ENCODE results near the gene PAFAH1B2.
"Not testable (repeated sequence)": the region's sequence is repeated elsewhere in the genome, so short reads cannot be mapped to it uniquely, and the experiment has no call there.

PAFAH1B2 gene, protein sequence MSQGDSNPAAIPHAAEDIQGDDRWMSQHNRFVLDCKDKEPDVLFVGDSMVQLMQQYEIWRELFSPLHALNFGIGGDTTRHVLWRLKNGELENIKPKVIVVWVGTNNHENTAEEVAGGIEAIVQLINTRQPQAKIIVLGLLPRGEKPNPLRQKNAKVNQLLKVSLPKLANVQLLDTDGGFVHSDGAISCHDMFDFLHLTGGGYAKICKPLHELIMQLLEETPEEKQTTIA

DNA sequence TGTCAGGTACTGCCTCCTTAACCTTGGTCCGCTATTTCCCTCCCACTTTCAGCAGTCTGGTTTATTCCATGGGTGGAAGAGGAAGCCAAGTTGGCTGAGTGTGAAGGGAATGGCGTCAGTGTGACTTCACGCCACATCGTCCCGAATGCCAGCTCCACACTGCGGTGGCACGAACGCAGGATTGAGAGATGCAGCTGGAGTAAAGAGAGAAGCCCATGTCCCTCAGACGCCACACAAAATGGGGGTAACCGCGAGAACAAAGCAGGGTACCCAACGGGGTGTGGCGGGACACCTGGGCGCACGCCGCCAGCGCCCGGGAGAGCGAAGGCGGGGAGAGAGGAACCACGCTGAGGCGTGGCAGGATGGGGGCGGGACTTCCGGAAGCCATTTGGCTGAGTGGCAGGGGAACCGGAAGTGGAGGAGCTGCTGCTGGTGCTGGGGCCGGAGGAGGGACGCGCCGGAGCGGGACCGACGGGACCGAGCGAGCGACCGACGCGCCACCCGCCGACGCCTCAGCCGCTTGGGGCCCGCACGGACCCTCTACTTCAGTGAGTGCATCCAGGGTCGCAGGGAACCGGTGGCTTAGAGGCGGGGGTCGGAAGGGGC, at the start of gene PAFAH1B2:
PAFAH1B2 (plus strand) TSS at position 417 of the 606 bp plus-strand sequence. CDS start 8,161 bp downstream, outside the sequence.
- FAIRE-seq = no peak

DNA sequence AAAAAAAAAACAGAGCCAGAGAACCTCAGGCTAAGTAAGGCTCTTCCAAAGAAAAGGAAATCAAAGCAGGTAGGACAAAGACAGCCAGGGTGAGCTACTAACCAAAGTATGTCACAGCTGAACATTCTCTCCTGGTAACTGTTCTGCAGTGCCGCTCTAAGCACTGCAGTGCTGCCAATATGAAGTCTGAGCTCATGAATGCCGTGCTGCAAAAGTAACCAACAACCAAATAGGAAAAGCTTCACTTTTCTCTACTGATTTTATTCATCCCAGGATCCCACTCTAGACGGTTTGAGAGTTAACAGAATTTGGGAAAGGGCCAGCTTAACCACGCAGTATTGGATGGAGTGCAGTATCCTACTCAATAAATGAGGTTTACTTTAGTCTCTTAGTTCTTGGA, 49.3 kb upstream of the PAFAH1B2 start:
- no peak for FAIRE-seq

DNA sequence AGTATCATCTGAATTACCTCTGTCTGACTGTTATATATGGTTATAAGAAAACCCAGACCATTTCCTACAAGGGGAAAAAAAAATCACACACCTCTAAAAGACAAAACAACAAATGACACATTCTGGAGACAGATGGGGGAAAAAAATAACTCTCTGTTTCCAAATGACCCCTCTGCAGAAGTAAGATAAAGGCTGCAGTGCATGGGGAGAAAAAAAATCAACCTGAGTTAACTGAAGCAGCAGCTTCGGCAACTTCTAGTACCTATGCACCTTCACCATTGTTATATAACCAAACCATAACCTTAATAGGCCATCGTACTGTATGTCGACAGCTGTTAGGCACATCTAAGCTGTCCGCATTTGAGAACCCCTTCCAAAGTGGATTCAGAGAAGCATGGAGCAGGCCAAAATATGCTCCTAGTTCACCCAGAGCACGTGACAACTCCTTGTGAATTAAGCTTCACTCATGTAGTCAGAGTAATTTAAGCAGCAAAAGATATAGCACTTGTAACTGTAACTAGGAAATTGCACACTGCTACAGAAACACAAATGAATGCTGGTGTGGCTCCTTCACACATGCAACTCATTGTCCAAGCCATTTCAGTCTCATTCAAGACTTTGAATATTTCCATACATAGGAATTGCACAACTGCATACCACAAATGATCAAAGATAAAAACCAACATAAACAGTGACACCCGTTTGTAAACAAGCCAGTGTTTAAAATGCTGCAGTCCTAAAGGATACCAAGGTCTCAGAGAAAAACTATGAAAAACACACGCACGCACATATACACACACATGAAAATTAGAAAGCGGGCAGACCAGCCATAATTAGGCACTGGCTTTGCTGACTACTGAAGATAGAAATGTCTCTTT, 48.6 kb upstream of the PAFAH1B2 start:
- FAIRE-seq = no peak

DNA sequence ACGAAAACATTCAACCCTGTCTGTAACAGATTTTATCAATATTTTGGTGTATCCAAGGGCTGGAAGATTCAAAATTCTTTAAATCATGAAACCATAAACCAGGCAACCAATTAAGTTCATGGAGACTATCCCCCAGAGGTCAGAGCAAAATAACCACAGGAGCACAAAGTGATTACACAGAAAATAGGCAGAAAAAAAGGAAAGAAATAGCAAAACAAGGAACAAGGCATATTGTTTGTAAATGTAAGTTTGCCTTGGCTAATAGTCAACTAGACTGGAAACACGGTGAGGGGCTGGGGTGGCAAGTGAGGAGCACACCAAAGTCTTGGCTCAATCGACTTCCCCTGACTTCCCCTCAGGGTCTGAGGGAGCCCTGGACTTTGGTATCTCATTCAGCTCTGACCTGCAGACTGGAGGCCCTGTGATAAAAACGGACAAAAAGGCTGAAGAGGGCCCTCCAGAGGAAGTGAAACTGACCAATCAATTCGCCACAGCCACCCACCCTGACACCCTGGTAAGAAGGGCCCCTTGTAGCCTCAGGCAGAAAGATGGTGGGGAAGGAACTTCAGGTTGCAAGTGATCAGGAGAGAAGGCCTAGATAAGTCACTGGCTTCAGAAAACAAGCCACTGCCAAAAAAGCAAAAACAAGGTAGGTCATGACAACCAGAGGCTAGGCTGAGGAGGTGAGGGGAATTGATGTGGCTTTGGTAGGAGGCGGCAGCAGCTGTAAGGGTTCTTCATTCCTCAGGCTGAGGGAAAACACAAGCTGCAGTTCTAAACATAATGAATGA, 47.7 kb upstream of the PAFAH1B2 start:
- FAIRE-seq = no peak

DNA sequence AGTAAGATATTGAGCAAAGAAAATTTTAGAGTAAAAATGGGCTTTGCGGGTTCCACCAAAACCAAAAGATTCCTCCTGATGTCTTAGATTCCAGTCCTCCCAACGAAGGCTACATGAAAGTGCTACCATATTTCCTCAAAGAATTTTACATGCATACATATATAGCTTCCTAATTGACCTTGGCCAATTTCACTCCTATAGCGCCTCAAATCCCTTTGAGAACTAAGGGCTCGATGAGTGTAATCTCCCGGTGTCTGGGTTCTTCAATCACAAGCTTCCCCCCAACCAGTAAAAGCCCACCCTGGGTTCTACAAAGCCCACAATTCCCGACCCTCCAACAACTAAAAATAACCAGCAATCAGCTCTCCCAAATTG, 47.1 kb upstream of the PAFAH1B2 start:
- FAIRE-seq = no peak

DNA sequence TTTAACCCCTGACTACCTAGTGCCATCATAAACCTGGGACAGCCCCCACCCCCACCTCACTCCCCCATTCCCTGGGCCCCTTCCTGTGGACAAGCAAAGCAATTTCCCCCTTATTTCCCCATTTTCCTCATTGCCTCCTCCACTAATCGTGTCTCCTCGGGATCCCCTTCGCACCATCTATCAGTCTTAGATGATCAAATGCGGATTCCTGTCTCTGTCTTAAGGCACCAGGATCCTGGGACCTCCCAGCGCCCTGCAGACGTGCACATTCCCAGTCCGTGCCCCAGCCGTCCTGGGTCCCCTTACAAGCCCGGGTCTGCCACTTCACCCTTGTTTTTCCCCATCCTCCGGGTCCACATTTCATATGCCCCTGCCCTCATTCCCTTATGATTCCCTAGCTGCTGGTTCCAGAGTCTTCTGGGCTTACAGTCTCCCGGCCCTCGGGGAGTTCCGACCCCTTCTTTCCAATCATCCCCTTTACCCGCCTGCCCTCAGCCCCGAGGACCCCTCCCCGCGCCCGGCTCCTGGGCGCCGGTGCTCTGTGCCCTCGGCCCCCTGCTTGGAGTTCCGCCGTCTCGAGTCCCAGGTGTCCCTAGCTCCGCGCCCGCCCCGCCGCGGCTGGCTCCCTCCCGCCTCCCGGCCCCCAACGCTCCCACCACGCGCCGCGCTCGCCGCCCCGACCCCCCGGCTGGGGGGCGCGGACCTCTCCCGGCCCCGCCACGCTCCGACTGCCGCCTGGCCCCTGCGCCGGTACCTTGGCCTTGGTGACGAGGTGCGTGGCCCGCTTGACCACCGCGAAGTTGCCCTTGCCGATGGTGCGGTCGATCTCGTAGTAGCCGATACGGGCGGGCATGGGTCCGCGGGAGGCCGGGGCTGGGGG, 46.5 kb upstream of the PAFAH1B2 start:
- FAIRE-seq = no peak

DNA sequence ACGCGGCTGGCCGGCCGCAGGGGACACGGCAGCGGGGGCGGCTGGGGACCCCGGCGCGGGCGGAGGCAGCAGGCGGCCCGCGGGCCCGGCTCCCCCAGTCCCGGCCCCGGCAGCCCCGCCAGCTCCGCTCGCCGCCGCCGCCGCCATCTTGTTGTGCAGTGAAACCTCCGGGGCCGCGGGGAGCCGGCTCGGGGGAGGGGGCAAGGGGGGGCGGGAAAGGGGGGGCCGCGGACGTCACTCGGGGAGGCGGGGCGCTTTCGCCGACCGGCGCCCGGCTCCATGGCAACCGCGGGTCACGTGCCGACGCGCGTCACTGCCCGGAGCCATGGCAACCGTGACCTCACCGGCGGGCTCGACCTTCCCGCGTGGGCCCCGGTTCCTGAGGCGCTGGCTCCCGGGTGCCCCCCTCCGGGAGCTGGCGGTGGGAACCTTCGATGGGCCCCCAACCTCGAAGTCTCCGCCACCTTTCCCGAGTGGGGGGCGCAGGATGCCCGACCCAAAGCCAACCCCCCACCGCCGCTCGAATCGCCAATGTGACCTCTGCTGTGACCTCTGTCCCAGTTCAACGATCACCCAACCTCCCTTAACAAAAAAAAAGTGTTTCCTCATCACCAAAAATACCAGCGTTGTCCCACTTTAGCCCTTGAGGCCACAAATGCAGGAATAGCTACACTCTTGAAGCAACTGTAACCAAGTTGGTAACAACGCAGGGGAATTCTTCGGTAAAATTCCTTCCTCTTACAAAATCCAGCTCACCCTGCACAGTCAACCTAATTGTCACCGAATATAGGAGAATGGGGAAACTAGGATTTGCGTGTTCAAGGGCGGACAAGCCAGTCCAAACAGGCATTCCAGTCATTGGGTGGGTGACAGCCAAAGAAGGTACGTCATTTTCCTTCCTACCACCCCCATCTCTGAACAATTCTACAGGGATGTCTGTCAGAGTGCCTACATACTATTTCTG, 45.5 kb upstream of the PAFAH1B2 start, which contains the start of gene SIK3:
SIK3 (minus strand) TSS at position 160 of the 964 bp plus-strand sequence; CDS start at position 147, 13 bp downstream.
- no peak for FAIRE-seq

DNA sequence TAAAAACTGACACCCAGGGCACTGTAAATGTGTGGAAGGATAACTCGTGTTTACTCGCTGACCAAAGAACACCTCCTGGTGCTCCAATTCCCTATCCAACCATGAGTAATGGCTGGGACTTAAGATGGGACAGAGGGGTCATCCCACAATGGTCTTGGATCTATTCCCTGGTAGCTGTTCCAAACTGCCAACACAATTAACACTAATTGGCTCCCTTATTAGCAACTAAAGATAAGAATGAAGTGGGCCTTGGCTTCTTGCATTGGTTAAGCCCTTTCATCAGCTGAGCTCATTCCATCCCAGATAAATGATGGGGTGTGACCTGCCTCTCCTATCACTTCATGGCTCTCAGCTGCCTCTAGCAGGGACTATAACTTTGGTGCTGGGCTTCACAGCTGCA, 44.4 kb upstream of the PAFAH1B2 start:
- no peak for FAIRE-seq

DNA sequence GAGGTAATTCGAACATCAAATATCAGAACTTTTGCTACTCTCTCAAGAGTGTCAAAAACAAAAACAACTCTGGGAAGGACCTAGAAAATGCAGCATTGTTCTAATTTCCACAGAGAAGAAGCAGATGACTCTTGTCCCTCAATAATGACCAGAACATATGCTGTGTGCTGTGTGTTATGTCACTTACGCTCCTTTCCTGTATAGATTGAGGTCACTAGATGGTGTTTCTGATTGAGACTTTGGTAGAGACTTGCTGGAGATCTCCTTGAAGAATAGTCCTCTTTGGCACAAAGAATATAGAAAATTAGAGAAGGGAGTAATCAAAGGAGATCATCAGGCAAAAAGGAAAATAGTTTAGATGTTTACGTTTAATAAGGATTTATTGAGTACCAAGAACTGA, 43.5 kb upstream of the PAFAH1B2 start:
- FAIRE-seq = no peak

DNA sequence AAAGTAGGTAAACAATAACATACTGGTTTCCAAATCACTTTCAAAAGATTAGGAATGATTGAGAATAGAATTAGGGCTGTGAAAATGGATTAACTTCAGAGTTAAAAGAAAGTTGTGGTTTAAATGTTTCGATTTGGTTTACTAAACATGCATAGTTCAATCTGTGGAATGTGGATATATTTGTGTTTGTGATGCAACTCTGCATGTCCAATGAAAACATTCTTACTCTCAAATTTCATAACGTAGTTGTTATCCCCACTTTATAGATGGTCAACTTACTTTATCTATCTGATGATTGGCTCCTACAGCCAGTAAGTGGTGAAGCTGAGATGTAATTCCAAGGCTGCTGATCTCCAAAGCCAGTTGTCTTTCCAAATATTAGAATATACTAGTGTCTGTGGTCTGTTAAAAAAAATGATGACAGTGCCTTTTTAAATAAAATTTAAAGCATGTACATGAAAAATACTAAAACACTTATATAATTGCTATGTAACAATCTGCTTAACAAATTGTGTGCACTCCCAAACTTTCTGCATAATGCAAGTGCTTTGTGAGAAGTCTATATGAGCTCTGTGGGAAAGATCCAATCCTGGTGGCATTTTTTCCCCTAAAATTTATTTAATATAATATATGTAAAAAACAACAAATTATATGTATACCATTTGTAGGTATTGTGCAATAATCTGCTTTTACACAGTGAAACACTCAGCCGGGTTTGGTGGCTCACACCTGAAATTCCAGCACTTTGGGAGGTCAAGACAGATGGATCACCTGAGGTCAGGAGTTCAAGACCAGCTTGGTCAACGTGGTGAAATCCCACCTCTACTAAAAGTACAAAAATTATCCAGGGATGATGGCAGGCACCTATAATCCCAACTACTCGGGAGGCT, 36.1 kb upstream of the PAFAH1B2 start:
- no peak for FAIRE-seq

DNA sequence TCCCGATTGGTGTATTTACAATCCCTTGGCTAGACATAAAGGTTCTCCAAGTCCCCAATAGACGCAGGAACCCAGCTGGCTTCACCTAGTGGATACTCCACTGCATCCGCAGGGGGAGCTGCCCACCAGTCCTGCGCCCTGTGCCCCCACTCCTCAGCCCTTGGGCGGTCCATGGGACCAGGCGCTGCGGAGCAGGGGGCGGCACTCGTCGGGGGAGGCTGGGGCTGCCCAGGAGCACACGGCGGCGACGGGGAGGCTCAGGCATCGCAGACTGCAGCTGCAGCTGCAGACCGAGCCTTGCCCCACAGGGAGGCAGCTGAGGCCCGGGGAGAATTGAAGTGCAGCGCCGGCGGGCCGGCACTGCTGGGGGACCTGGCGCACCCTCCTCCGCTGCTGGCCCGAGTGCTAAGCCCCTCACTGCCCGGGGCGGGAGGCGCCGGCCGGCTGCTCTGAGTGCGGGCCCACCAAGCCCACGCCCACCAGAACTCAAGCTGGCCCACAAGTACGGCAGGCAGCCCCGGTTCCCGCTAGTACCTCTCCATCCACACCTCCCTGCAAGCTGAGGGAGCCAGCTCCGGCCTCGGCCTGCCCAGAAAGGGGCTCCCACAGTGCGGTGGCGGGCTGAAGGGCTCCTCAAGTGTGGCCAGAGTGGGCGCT, 33.7 kb upstream of the PAFAH1B2 start:
- FAIRE-seq = no peak

DNA sequence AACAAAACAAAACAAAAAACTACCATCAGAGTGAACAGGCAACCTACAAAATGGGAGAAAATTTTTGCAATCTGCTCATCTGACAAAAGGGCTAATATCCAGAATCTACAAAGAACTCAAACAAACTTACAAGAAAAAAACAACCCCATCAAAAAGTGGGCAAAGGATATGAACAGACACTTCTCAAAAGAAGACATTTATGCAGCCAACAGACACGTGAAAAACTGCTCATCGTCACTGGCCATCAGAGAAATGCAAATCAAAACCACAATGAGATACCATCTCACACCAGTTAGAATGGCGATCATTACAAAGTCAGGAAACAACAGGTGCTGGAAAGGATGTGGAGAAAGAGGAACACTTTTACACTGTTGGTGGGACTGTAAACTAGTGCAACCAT, 31.6 kb upstream of the PAFAH1B2 start:
- FAIRE-seq = not testable (repeated sequence)

DNA sequence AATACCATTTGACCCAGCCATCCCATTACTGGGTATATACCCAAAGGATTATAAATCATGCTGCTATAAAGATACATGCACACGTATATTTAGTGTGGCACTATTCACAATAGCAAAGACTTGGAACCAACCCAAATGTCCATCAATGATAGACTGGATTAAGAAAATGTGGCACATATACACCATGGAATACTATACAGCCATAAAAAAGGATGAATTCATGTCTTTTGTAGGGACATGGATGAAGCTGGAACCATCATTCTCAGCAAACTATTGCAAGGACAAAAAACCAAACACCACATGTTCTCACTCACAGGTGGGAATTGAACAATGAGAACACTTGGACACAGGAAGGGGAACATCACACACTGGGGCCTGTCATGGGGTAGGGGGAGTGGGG, 31.1 kb upstream of the PAFAH1B2 start:
- FAIRE-seq = not testable (repeated sequence)

DNA sequence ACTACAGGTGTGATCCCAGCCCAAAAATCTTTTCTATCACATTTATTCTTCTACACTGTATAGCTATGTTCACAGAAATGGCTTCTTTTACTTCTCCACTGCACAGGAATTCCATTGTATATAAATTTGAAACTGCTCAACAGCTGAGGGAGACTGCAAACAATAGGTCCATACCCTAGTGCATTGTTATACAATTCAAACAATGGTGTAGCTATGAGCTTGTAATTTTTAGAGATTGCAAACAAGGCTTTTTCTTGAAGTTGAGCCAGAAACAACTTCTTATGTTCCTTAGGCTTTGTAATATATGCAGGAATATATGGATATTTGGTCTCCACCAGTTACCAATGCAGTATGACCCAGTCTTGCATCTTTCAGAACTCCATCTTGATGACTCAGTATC, 26.4 kb upstream of the PAFAH1B2 start:
- FAIRE-seq = no peak

DNA sequence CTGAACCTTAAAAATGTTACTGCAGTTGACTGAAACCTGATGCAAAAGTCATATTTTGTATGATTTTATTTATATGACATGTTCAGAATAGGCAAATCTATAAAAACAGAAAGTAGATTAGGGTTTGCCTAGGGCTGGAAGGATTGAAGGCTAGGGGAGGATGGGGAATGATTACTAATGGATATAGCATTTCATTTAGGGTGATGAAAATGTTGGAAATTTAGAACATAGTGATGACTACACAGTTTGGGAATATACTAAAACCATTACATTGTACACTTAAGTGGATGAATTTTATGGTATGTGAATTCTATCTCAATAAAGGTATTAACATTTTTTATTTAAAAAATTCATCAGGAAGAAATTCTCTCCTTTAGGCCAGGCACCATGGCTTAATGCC, 22.9 kb upstream of the PAFAH1B2 start:
- no peak for FAIRE-seq

DNA sequence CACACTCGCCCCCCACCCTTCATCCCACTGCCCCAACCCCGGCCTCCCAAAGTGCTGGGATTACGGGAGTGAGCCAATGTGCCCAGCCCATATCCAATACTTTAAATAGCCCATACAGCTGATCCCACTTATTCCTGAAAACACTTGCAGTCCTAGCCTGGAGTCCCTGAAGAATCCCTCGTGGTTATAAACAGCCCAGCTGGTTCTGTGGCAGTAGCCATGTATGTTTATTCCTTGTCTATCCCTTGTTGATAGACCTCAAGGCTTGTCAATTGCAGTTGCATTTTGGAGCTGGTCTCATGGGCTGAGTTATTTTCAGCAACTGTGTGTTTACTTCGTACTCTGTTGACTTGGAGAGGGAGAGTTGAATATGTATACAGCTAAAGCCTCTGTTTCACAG, 21.5 kb upstream of the PAFAH1B2 start:
- no peak for FAIRE-seq

DNA sequence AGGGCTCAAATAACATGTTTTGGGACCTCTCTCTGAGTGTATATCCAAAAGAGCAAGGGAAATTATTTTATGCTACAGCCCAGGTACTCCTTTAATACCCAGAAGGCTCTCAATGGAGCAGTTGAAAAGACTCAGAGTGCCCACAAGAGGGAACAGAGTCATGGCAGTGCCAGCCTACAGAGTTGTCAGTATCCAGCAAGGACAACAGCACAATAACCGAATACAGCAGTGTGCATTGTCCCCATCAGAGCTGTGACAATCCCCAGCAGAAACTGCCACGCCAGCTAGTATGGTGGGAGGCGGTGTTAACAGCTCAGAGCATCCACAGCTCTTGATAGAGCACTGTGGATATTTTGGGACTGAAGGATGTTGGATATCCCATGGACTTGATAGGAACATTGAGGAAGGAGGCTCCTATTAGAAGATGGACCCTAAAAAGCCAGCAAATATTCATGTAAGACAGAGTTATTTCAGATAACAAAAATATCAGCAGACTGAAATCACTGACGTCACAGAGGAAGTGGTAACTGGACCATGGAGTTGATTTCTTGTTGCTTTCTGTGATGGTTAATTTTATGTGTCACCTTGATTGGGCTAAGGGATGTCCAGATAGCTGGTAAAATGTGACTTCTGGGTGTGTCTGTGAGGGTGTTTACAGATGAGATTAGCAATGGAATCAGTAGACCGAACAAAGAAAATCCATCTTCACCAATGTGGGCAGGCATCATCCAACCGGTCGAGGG, 17.7 kb upstream of the PAFAH1B2 start:
- no peak for FAIRE-seq

DNA sequence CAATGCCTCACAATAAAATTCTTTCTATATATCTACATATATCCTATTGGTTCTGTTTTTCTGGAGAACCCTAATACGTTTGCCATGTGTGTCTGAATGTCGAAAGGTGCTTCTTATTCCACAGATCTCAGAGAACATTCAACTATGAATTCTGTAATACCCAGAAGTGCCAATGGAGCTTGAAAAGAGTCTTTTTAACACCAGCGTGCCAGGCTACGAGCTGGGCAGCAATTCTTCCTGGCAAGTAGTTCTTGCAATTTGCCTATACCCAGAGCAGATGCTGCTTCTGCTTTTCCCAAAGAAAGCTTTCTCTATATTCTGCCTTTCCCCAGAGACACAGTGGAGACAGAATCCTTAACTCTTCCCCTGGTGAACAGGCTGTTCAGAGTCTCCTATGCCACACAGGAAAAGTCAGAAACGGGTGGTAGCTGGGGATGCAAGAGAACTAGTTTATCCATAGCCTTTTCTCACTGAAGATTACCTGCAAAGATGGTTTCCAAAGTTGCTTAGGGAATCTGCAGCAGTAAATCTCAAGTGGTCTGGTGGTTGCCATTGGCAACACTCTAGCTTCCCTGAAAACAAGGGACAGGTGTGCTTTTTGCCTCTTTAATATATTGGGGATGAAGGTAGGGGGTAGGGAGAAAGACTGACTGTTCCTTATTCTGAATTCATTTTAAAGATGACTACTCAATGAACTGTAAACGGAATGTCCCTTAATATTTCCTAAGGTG, 16.8 kb upstream of the PAFAH1B2 start:
- FAIRE-seq = no peak

All from A204.1 (cell line).